Thymus (tissue), 11 donors: ENCODE measurements around the gene UPP1. TPM values are rescaled to one million over a fixed set of nuclear protein-coding genes. Genes with fewer than 3 reads are reported as not detected.
"Not testable (repeated sequence)": the region's sequence is repeated elsewhere in the genome, so short reads cannot be mapped to it uniquely, and the experiment has no call there.

Experiments used
- DNase-seq, 9 donors: peaks; one replicate each; pipeline ENCODE4 v3.0.0-alpha.2; 2013; ENCODE audit warnings: low spot score in 9 of 9, low read depth in 6 of 9, missing footprints in 1 of 9
- H3K27ac ChIP-seq, 2 donors: one replicate each; pipeline ENCODE4 v1.5.1; 2013; ENCODE audit warnings: control low read depth in 1 of 2, low read depth in 1 of 2, low read length in 1 of 2, mild to moderate bottlenecking in 1 of 2, moderate library complexity in 1 of 2
- H3K27me3 ChIP-seq, 2 donors: one replicate each; pipeline ENCODE4 v1.5.1; 2013; ENCODE audit warnings: low read length in 1 of 2; ENCODE audit not compliant: control insufficient read depth in 2 of 2, insufficient read depth in 1 of 2
- H3K36me3 ChIP-seq, 2 donors: one replicate each; pipeline ENCODE4 v1.5.1; 2013; ENCODE audit warnings: low read length in 1 of 2, mild to moderate bottlenecking in 1 of 2, moderate library complexity in 1 of 2; ENCODE audit not compliant: control insufficient read depth in 2 of 2, insufficient read depth in 2 of 2
- H3K4me1 ChIP-seq, 2 donors: one replicate each; pipeline ENCODE4 v1.5.1; 2013; ENCODE audit warnings: low read length in 2 of 2; ENCODE audit not compliant: control insufficient read depth in 2 of 2, insufficient read depth in 2 of 2
- H3K4me3 ChIP-seq, 2 donors: one replicate each; pipeline ENCODE4 v1.5.1; 2013; ENCODE audit warnings: low read length in 2 of 2, control low read depth in 1 of 2, mild to moderate bottlenecking in 1 of 2
- H3K9me3 ChIP-seq, 2 donors: one replicate each; pipeline ENCODE4 v1.5.1; 2013; ENCODE audit warnings: low read length in 1 of 2, mild to moderate bottlenecking in 1 of 2; ENCODE audit not compliant: control insufficient read depth in 2 of 2, insufficient read depth in 1 of 2
- WGBS: extraction: QIAGEN DNeasy Blood & Tissue Kit; methylation state at CpG from one replicate; pipeline ENCODE4 v1.1.7; 2013; 5-methylcytosine and 5-hydroxymethylcytosine counted together
- polyA plus RNA-seq: library from polyadenylated mRNA; stranded (reverse); fragments of 200-250 nt; gene quantifications from one replicate; pipeline ENCODE4 v1.2.3, GENCODE V29; 2013
- total RNA-seq: library from RNA; stranded (reverse); fragments of 120-200 nt; gene quantifications from one replicate; pipeline ENCODE4 v1.2.4, GENCODE V29; 2013
- donor health status: healthy.

UPP1 gene
- total and polyA plus RNA-seq, 2 donors: 3.2 to 32.4 TPM

DNA sequence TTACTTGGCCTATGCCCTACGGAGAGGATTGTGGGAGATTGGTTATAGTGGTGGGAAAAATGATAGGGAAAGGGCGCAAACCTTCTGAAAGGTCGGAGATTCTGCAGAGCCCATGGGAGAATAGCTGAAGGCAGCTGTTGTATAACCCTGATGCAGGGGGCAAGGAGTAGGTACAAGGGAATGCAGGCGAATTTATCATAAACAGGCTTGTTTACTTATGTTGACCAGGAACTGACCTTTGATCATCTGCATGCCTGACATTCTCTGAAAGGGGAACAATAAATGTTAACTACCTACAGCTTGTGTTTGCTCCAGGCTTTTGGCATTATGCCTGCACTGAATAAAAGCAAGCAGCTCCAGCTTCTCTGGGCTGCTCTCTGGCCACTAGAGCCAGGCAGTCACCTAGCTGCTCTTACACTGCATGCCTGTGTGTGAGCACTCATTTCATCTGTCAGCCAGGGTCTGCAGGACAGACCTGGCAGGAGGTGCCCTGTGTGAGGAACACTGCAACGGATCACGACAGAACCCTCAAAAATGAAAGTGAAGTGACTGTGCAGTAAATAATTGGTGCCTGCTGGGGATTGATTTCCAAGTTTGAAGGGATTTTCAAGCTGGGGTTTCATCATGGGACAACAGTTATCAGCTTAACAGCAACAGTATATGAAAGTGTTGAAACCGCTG lies 51.1 kb downstream of the UPP1 start:
- no peak overlapping the region for H3K4me3 ChIP-seq
- H3K9me3 ChIP-seq: no peaks in the 10 kb centered on the region
- H3K4me1 ChIP-seq: no peaks in the 10 kb centered on the region
- no peak overlapping the region for H3K27ac ChIP-seq
- DNase-seq: no peak
- WGBS: 79% methylated on average over 7 of the region's 7 CpGs
- H3K36me3 ChIP-seq: no peaks in the 10 kb centered on the region
- no peaks in the 10 kb centered on the region for H3K27me3 ChIP-seq

DNA sequence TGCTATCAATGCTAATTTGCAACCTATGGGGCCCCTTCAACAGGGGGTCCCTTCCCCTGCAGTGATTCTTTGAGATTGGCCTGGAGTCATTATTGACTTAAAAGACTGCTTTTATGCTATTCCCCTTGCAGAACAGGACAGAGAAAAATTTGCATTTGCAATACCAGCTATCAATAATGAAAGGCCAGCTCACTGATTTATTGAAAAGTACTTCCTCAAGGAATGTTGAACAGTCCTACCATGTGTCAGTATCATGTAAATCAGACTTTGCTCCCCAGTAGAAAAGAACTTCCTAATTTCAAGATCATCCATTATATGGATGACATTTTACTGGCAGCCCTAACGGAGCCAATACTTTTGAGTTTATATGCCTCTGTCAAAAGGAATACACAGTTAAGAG lies 52.5 kb downstream of the UPP1 start:
- no peaks in the 10 kb centered on the region for H3K4me1 ChIP-seq
- no peak overlapping the region for H3K4me3 ChIP-seq
- 96% methylated on average over 1 of the region's 1 CpG for WGBS

DNA sequence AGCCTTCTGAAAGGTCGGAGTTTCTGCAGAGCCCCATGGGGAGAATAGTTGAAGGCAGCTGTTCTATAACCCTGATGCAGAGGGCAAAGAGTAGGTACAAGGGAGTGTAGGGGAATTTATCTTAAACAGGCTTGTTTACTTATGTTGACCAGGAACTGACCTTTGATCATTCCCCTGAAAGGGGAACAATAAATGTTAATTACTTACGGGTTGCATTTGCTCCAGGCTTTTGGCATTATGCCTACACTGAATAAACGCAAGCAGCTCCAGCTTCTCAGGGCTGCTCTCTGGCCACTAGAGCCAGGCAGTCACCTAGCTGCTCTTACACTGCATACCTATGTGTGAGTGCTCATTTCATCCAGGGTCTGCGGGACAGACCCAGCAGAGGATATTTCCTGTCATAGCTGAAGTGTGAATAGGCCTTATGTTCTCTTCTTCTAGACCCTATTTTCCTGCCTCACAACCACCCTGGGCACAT lies 55.3 kb downstream of the UPP1 start:
- Histone ChIP-seq H3K36me3 (no peaks in the 10 kb centered on the region), H3K27me3 (no peaks in the 10 kb centered on the region), H3K4me3 (no peak overlapping the region), H3K9me3 (no peaks in the 10 kb centered on the region), H3K4me1 (no peaks in the 10 kb centered on the region), H3K27ac (no peak overlapping the region)
- no peak for DNase-seq
- 96% methylated on average over 4 of the region's 4 CpGs for WGBS

More for the DNA sequence above, 52.5 kb downstream of the UPP1 start:
- Histone ChIP-seq H3K27me3 (no peaks in the 10 kb centered on the region), H3K36me3 (no peaks in the 10 kb centered on the region), H3K9me3 (no peaks in the 10 kb centered on the region), H3K27ac (no peak overlapping the region)
- no peak for DNase-seq

GRCh38 chr7:48147078-48147591 lies 58.1 kb downstream of the UPP1 start:
- no peaks in the 10 kb centered on the region for H3K36me3 ChIP-seq
- no peak overlapping the region for H3K27ac ChIP-seq
- no peak overlapping the region for H3K4me3 ChIP-seq
- no peak for DNase-seq
- H3K4me1 ChIP-seq: no peaks in the 10 kb centered on the region
- WGBS: 95% methylated on average over 4 of the region's 4 CpGs
- H3K9me3 ChIP-seq: no peaks in the 10 kb centered on the region
- H3K27me3 ChIP-seq: no peaks in the 10 kb centered on the region

DNA sequence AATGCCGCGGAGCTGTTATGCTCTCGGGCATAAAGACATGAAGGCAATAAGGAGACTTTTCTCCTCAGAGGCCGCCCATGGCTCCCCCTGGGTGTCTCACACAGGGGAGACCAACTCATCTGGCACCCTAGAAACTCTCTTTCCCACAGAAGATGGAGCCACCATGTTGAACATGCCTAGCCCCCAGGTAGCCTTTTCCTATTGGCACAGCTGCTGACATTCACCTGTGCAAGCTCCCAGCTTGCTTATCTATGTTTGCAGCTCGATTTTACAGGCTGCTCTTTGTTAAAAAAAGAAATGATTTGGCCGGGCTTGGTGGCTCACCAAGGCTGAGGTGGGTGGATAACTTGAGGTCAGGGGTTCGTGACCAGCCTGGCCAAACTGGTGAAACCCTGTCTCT lies 58.6 kb downstream of the UPP1 start:
- not testable (repeated sequence) for DNase-seq, H3K36me3 ChIP-seq, H3K4me3 ChIP-seq, H3K4me1 ChIP-seq, H3K27me3 ChIP-seq, H3K9me3 ChIP-seq, H3K27ac ChIP-seq
- WGBS: 89% methylated on average over 7 of the region's 7 CpGs

DNA sequence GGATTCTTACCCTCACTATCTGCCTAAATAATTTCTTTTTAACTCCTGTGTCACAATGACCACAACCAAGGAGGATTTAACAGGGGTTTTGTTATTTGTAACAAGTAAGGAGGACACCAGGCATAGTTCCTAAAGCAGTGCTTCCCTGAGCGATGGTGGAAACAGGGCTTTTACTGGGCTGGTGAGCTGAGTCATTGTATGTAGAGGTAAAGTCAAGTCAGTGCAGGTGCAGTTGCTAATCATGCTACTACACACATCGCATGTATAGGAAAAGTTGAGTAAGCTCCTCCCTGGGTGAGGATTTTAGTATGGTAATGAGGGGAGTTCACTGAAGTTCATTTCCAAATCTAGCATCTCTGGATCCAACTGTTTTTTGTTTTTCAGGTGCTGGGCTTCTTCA lies 59.2 kb downstream of the UPP1 start:
- Histone ChIP-seq H3K36me3 (no peaks in the 10 kb centered on the region), H3K4me1 (no peaks in the 10 kb centered on the region), H3K4me3 (no peak overlapping the region), H3K9me3 (no peaks in the 10 kb centered on the region), H3K27me3 (no peaks in the 10 kb centered on the region), H3K27ac (no peak overlapping the region)
- DNase-seq: no peak
- 94% methylated on average over 2 of the region's 2 CpGs for WGBS

GRCh38 chr7:48149058-48149457 lies 60.0 kb downstream of the UPP1 start:
- Histone ChIP-seq H3K27ac (no peak overlapping the region), H3K36me3 (no peaks in the 10 kb centered on the region), H3K27me3 (no peaks in the 10 kb centered on the region), H3K4me3 (no peak overlapping the region), H3K9me3 (no peaks in the 10 kb centered on the region), H3K4me1 (no peaks in the 10 kb centered on the region)
- DNase-seq: no peak

GRCh38 chr7:48150086-48150485 lies 61.0 kb downstream of the UPP1 start:
- no peak overlapping the region for H3K4me3 ChIP-seq
- no peaks in the 10 kb centered on the region for H3K36me3 ChIP-seq
- no peak overlapping the region for H3K27ac ChIP-seq
- no peaks in the 10 kb centered on the region for H3K9me3 ChIP-seq
- DNase-seq: no peak
- no peaks in the 10 kb centered on the region for H3K4me1 ChIP-seq
- no peaks in the 10 kb centered on the region for H3K27me3 ChIP-seq
- WGBS: over 99% methylated on average over 3 of the region's 3 CpGs

GRCh38 chr7:48154792-48155413 lies 65.8 kb downstream of the UPP1 start:
- peak in 2 of 9 donors; percentile 9 to 12 for DNase-seq
- 96% methylated on average over 8 of the region's 8 CpGs for WGBS
- Histone ChIP-seq H3K4me3 (no peak overlapping the region), H3K27ac (no peak overlapping the region), H3K9me3 (no peaks in the 10 kb centered on the region), H3K4me1 (no peaks in the 10 kb centered on the region), H3K27me3 (no peaks in the 10 kb centered on the region), H3K36me3 (no peaks in the 10 kb centered on the region)
